PC-9 (cell line): ENCODE measurements around the gene ARHGAP22. TPM values are rescaled to one million over a fixed set of nuclear protein-coding genes. Genes with fewer than 3 reads are reported as not detected.
A peak's percentile ranks its signal among the peaks of the same experiment; 100 is the strongest.

Source experiments
- BruUV-seq: library from RNA; stranded (reverse); fragments of 400-500 nt; replicated peaks from 2 replicates; lab custom pipeline; 2021; lab: Mats Ljungman, UMichigan
- CTCF ChIA-PET: fragments of 300-600 bp; sonication (Branson Sonifier 250); formaldehyde crosslinking; loops from one replicate; lab custom pipeline; 2022; ENCODE audit warnings: antibody characterized with exemption; lab: Charles Lee
- POLR2A ChIA-PET: fragments of 300-600 bp; sonication (Branson Sonifier 250); formaldehyde crosslinking; loops from one replicate; lab custom pipeline; 2022; ENCODE audit warnings: antibody characterized with exemption; ENCODE audit not compliant: unreplicated experiment; lab: Charles Lee
- DNase-seq, 2 experiments: peaks; one replicate each; pipeline versions ENCODE4 v3.0.0 to v3.0.0-alpha.2; 2015 to 2022; ENCODE audit warnings: mixed read lengths in 1 of 2
- H2AFZ ChIP-seq: fragments of 200-600 bp; sonication (generic); 2 replicates; pipeline ENCODE4 v1.8.1; 2017; ENCODE audit warnings: antibody characterized with exemption
- H3F3A ChIP-seq: fragments of 200-600 bp; sonication (generic); 2 replicates; pipeline ENCODE4 v1.8.1; 2017; ENCODE audit warnings: antibody characterized with exemption, mild to moderate bottlenecking, low read depth; ENCODE audit not compliant: insufficient read depth
- H3K27ac ChIP-seq: fragments of 200-600 bp; sonication (generic); 2 replicates; pipeline ENCODE4 v1.6.1; 2016; ENCODE audit warnings: mixed run types
- H3K27me3 ChIP-seq: fragments of 200-600 bp; sonication (generic); 2 replicates; pipeline ENCODE4 v1.6.1; 2016; ENCODE audit warnings: low read depth, mixed run types; ENCODE audit not compliant: insufficient read depth
- H3K36me3 ChIP-seq: fragments of 200-600 bp; sonication (generic); 2 replicates; pipeline ENCODE4 v1.6.1; 2016; ENCODE audit warnings: low read depth, mixed run types
- H3K4me1 ChIP-seq: fragments of 200-600 bp; sonication (generic); replicated peaks from 2 replicates; pipeline ENCODE4 v1.6.1; 2016; ENCODE audit warnings: mixed run types; ENCODE audit not compliant: insufficient read depth
- H3K4me2 ChIP-seq: fragments of 200-600 bp; sonication (generic); 2 replicates; pipeline ENCODE4 v1.6.1; 2017; ENCODE audit warnings: mixed run types
- H3K4me3 ChIP-seq: fragments of 200-600 bp; sonication (generic); 2 replicates; pipeline ENCODE4 v1.6.1; 2016; ENCODE audit warnings: mixed run types
- H3K79me2 ChIP-seq: fragments of 200-600 bp; sonication (generic); 2 replicates; pipeline ENCODE4 v1.6.1; 2017; ENCODE audit warnings: low read depth, mixed run types
- H3K9me2 ChIP-seq: fragments of 200-600 bp; sonication (generic); 2 replicates; pipeline ENCODE4 v1.8.1; 2017; ENCODE audit warnings: mild to moderate bottlenecking; ENCODE audit not compliant: insufficient read depth
- H3K9me3 ChIP-seq: fragments of 200-600 bp; sonication (generic); 2 replicates; pipeline ENCODE4 v1.8.1; 2016; ENCODE audit warnings: low read depth; ENCODE audit not compliant: insufficient read depth
- H4K20me1 ChIP-seq: fragments of 200-600 bp; sonication (generic); 2 replicates; pipeline ENCODE4 v1.8.1; 2017; ENCODE audit not compliant: insufficient read depth
- CTCF ChIP-seq: fragments of 200-600 bp; sonication (generic); conservative IDR thresholded peaks from 2 replicates; pipeline ENCODE4 v1.6.1; 2017; ENCODE audit warnings: mixed run types, antibody characterized with exemption, mild to moderate bottlenecking, moderate library complexity
- EZH2 ChIP-seq: fragments of 200-600 bp; sonication (generic); IDR thresholded peaks from 2 replicates; pipeline ENCODE4 v1.8.0; 2017; ENCODE audit warnings: antibody characterized with exemption, low read depth
- intact Hi-C: fragments of 100-400 bp; cut with micrococcal nuclease; formaldehyde crosslinking; loops from one replicate; pipeline ENCODE4 v1.10.0; 2022; ENCODE audit not compliant: unreplicated experiment
- total RNA-seq: library from RNA; stranded (reverse); gene quantifications from 2 replicates; pipeline ENCODE4 v1.2.3, GENCODE V29; 2021

ARHGAP22 gene
- total RNA-seq, 1 experiment from 2014 or later, result 4.0 TPM

- Histone ChIP-seq H3K27me3 (no peaks in the 10 kb centered on the region), H3K4me3 (no peak overlapping the region), H3K27ac (no peak overlapping the region), H3K36me3 (no peaks in the 10 kb centered on the region), H3K4me2 (peak overlapping the region; percentile 58), H3K9me3 (no peaks in the 10 kb centered on the region), H3K9me2 (no peaks in the 10 kb centered on the region), H2AFZ (no peak overlapping the region), H3K79me2 (no peaks in the 10 kb centered on the region), H3K4me1 (peaks cover 49% of the 10 kb centered on the region), H4K20me1 (no peaks in the 10 kb centered on the region), H3F3A (peaks cover 29% of the 10 kb centered on the region)
- DNase-seq, result peak in 1 of 2 experiments; percentile 11
- CTCF ChIA-PET, result interaction anchor here (0.6 to 1.7 kb wide), 3 partner anchors 48 to 287 kb away, joined by 6 to 14 read pairs (median 7); no protein-coding TSS in a partner anchor
- BruUV-seq, result no TSS peak
- TF ChIP-seq EZH2 (no peak), CTCF (no peak)
- POLR2A ChIA-PET, result interaction anchor here (0.5 to 0.7 kb wide), 2 partner anchors 21 to 33 kb away, joined by 4 to 6 read pairs; no protein-coding TSS in a partner anchor
- intact Hi-C loops, result loop anchor here (1.0 kb wide), 1 partner anchor 48 kb away; no protein-coding TSS in a partner anchor
Measured at GRCh38 chr10:48607356-48608278, 2.7 kb upstream of the ARHGAP22 start.

- no peaks in the 10 kb centered on the region for H3K9me2 ChIP-seq
- ChIA-PET CTCF (interaction anchor here (0.6 to 1.7 kb wide), 2 partner anchors 51 to 286 kb away, joined by 6 to 7 read pairs; no protein-coding TSS in a partner anchor), POLR2A (interaction anchor here (0.7 kb wide), 1 partner anchor 22 kb away, joined by 6 read pairs; no protein-coding TSS in a partner anchor)
- TF ChIP-seq CTCF (no peak), EZH2 (no peak)
- H3F3A ChIP-seq, result peaks cover 29% of the 10 kb centered on the region
- no peak overlapping the region for H2AFZ ChIP-seq
- peaks cover 49% of the 10 kb centered on the region for H3K4me1 ChIP-seq
- no TSS peak for BruUV-seq
- H3K27me3 ChIP-seq, result no peaks in the 10 kb centered on the region
- no peaks in the 10 kb centered on the region for H4K20me1 ChIP-seq
- H3K36me3 ChIP-seq, result no peaks in the 10 kb centered on the region
- no peaks in the 10 kb centered on the region for H3K79me2 ChIP-seq
- DNase-seq, result peak; percentile 69 to 77
- intact Hi-C loops, result no loop called here
- H3K4me2 ChIP-seq, result peak overlapping the region; percentile 58
- H3K27ac ChIP-seq, result no peak overlapping the region
- H3K4me3 ChIP-seq, result no peak overlapping the region
- no peaks in the 10 kb centered on the region for H3K9me3 ChIP-seq
Measured at GRCh38 chr10:48606530-48607355, 1.9 kb upstream of the ARHGAP22 start.
